Memory B cell (primary cell): ENCODE data around the gene TSPAN14.
"Not testable (repeated sequence)": the region's sequence is repeated elsewhere in the genome, so short reads cannot be mapped to it uniquely, and the experiment has no call there.

Experiments
- ATAC-seq: fragments of 150-1000 bp; cut with Tn5 transposase; 2 replicates; pipeline ENCODE4 v1.10.0; 2021; ENCODE audit warnings: low read depth, mild to moderate bottlenecking, moderate library complexity
- DNase-seq, 2 donors: peaks; one replicate each; pipeline ENCODE4 v3.0.0; 2022; ENCODE audit warnings: low spot score in 2 of 2
- H3K27ac Mint-ChIP-seq: one replicate; pipeline ENCODE4 v1.8.0; 2022; ENCODE audit warnings: mild to moderate bottlenecking, moderate library complexity, mixed read lengths
- H3K27me3 Mint-ChIP-seq: one replicate; pipeline ENCODE4 v1.8.0; 2022; ENCODE audit warnings: mixed read lengths
- H3K36me3 Mint-ChIP-seq: one replicate; pipeline ENCODE4 v1.8.0; 2022; ENCODE audit warnings: mild to moderate bottlenecking, mixed read lengths
- H3K4me1 Mint-ChIP-seq: one replicate; pipeline ENCODE4 v1.8.0; 2022; ENCODE audit warnings: mixed read lengths
- H3K4me3 Mint-ChIP-seq: one replicate; pipeline ENCODE4 v1.8.0; 2022; ENCODE audit warnings: mild to moderate bottlenecking, moderate library complexity, mixed read lengths
- H3K9me3 Mint-ChIP-seq: one replicate; pipeline ENCODE4 v1.8.0; 2022; ENCODE audit warnings: mixed read lengths

Gene TSPAN14

DNA sequence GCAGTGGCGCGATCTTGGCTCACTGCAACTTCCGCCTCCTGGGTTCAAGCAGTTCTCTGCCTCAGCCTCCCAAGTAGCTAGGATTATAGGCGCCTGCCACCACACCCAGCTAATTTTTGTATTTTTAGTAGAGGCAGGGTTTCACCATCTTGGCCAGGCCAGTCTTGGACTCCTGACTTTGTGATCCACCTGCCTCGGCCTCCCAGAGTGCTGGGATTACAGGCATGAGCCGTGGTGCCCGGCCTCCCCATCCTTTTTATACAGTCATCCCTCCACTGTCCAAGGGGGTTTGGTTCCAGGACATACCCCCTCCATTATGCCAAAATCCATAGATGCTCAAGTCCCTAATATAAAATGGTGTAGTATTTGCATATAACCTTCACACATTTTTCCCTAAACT is 21.5 kb downstream of the TSPAN14 start:
- not testable (repeated sequence) for ATAC-seq, H3K27ac Mint-ChIP-seq
- peaks cover 35% of the 10 kb centered on the region for H3K4me1 Mint-ChIP-seq

DNA sequence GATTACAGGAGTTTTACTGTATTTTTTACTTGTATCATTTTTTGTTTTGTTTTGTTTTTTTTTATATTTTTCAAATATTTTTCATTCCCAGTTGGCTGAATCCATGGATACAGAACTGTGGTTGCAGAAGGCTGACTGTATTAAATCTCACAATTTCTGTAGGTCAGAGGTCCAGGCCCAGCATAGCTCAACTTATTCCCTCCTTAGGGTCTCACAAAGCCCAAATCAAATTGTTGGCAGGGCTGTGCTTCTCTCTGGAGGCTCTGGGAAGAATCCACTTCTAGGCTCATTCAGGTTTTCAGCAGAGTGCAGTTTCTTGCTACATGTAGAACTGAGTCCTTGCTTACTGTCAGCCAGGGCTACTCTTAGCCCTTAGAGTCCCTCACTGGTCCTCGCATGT is 22.6 kb downstream of the TSPAN14 start:
- Mint-ChIP-seq H3K36me3 (peaks cover 25% of the 10 kb centered on the region), H3K4me1 (peaks cover 26% of the 10 kb centered on the region), H3K27me3 (no peaks in the 10 kb centered on the region), H3K4me3 (no peak overlapping the region), H3K9me3 (peaks cover 7% of the 10 kb centered on the region), H3K27ac (no peak overlapping the region)
- DNase-seq (no peak), ATAC-seq (no peak)

More for the DNA sequence above, 21.5 kb downstream of the TSPAN14 start:
- not testable (repeated sequence) for H3K27me3 Mint-ChIP-seq, H3K4me3 Mint-ChIP-seq, DNase-seq, H3K9me3 Mint-ChIP-seq
- H3K36me3 Mint-ChIP-seq: peaks cover 28% of the 10 kb centered on the region

DNA sequence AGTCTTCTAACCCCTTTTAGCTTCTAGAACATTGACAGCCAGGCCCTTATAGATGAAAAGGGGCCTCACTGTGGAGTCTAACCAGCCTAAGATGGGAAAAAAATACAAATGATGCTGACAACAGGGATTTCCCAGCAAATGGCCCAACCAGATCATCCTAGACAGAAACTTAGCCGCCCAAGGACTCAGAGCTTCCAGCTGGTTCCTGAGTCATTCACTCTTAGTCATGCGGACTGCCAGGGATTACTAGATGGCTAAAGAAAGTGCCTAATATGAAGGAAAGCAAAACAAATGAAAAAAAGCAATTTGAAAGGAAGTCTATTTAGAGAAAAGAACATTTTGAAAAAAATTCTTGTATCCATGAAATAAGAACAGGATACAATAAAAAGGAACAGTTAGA is 23.7 kb downstream of the TSPAN14 start:
- no peak overlapping the region for H3K27ac Mint-ChIP-seq
- DNase-seq (no peak), ATAC-seq (no peak)
- no peak overlapping the region for H3K4me3 Mint-ChIP-seq
- peaks cover 7% of the 10 kb centered on the region for H3K9me3 Mint-ChIP-seq
- peaks cover 16% of the 10 kb centered on the region for H3K4me1 Mint-ChIP-seq
- H3K27me3 Mint-ChIP-seq: no peaks in the 10 kb centered on the region
- peaks cover 25% of the 10 kb centered on the region for H3K36me3 Mint-ChIP-seq

DNA sequence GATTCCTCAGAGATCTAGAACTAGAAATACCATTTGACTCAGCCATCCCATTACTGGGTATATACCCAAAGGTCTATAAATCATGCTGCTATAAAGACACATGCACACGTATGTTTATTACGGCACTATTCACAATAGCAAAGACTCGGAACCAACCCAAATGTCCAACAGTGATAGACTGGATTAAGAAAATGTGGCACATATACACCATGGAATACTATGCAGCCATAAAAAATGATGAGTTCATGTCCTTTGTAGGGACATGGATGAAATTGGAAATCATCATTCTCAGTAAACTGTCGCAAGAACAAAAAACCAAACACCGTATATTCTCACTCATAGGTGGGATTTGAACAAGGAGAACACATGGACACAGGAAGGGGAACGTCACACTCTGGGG is 26.3 kb downstream of the TSPAN14 start:
- not testable (repeated sequence) for DNase-seq, H3K27ac Mint-ChIP-seq, ATAC-seq, H3K4me3 Mint-ChIP-seq, H3K27me3 Mint-ChIP-seq, H3K9me3 Mint-ChIP-seq
- Mint-ChIP-seq H3K4me1 (peaks cover 15% of the 10 kb centered on the region), H3K36me3 (peaks cover 25% of the 10 kb centered on the region)

DNA sequence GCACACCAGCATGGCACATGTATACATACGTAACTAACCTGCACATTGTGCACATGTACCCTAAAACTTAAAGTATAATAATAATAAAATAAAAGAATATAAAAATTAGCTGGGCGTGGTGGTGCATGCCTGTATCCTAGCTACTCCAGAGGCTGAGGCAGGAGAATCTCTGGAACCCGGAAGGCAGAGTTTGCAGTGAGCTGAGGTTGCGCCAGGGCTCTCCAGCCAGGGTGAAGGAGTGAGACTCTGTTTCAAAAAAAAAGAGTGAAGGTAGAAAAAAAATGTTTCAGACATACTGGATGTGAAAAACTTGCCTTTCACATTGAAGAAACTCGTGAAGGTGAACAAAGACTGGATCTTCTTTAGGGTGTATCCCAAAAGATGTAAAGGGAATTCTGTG is 26.7 kb downstream of the TSPAN14 start:
- Mint-ChIP-seq H3K36me3 (peaks cover 27% of the 10 kb centered on the region), H3K4me3 (no peak overlapping the region), H3K9me3 (peaks cover 7% of the 10 kb centered on the region), H3K27ac (no peak overlapping the region), H3K27me3 (no peaks in the 10 kb centered on the region), H3K4me1 (peaks cover 19% of the 10 kb centered on the region)
- DNase-seq (no peak), ATAC-seq (no peak)

DNA sequence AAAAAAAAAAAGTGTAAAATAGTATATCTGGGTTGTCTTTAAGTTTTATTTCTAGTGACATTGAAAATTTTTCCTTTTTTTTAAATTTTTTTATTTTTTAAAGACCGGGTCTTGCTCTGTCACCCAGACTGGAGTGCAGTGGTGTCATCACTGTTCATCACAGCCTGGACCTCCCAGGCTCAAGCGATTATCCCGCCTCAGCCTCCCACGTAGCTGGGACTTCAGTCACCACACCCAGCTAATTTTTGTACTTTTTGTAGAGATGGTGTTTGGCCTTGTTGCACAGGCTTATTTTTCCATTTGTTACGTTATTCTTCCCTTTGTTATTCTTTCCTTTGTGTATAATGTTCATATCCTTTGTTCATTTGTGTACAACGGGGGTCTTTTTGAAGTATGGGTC is 30.1 kb downstream of the TSPAN14 start:
- Mint-ChIP-seq H3K36me3 (peaks cover 13% of the 10 kb centered on the region), H3K27me3 (no peaks in the 10 kb centered on the region), H3K27ac (no peak overlapping the region), H3K4me3 (no peak overlapping the region), H3K9me3 (no peaks in the 10 kb centered on the region), H3K4me1 (peaks cover 22% of the 10 kb centered on the region)
- no peak for DNase-seq
- no peak for ATAC-seq

DNA sequence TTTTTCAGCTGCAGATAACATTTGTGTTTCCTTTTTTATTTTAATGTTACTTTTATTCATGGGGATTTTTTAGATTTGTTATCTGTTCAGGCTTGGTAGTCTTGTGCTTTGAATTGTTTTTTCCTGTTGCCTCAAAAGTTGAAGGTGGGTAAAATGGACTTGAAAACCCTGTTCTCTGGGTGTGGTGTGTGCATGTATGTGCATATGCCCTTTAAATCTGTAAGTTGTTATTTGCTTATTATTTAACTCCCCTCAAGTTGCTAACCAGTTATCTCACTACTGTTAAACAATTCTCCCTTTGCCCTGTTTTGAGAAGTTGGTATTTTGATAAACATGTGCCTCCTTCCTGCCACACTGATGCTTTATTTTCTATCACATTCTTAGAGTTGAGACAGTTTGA is 30.6 kb downstream of the TSPAN14 start:
- Mint-ChIP-seq H3K4me3 (no peak overlapping the region), H3K9me3 (no peaks in the 10 kb centered on the region), H3K27ac (no peak overlapping the region), H3K4me1 (peaks cover 25% of the 10 kb centered on the region), H3K27me3 (no peaks in the 10 kb centered on the region), H3K36me3 (peaks cover 16% of the 10 kb centered on the region)
- ATAC-seq (no peak), DNase-seq (no peak)

DNA sequence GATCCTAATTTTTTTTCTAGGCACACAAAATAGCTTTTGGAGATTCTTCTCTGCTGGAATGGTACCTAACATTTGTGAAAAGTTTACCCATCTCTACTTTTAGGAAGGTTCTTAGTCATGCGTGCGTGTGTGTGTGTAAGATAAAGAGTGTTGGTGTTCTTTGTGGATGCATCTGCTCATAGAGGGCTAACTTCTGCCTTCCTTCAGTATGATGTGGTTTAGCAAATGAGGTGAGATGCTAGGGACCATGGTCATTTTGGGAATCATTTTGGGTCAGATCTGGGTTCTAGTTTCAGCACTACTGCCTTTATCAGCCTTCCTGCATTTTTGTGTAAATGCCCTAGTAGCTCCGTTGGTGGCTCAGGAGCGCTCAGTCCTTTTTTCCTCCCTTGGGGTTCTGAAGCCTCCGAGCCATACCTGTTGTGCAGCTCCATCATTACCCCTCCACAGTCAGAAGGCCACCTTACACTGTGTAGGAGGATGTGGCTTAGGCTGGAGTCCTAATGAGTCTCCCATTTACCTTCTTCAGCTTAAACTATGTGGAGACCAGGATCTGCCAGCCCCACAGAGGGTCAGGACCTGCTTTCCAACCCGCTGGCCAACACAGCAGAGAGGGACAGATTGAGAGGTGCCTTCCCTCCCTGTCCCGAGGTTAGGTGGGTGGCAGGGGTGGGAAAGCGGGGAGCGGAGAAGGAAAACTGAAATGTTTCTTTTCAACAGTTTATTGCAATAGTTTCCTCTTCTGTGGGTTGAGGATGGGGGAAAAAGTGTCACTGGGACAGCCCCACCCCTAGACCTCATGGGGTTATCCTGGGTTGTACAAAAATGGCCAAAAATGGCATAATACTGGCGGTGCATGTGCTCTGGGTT is 31.2 kb downstream of the TSPAN14 start:
- peaks cover 31% of the 10 kb centered on the region for H3K4me1 Mint-ChIP-seq
- ATAC-seq (no peak), DNase-seq (no peak)
- peaks cover 20% of the 10 kb centered on the region for H3K36me3 Mint-ChIP-seq
- no peak overlapping the region for H3K27ac Mint-ChIP-seq
- no peak overlapping the region for H3K4me3 Mint-ChIP-seq
- H3K9me3 Mint-ChIP-seq: no peaks in the 10 kb centered on the region
- H3K27me3 Mint-ChIP-seq: no peaks in the 10 kb centered on the region

DNA sequence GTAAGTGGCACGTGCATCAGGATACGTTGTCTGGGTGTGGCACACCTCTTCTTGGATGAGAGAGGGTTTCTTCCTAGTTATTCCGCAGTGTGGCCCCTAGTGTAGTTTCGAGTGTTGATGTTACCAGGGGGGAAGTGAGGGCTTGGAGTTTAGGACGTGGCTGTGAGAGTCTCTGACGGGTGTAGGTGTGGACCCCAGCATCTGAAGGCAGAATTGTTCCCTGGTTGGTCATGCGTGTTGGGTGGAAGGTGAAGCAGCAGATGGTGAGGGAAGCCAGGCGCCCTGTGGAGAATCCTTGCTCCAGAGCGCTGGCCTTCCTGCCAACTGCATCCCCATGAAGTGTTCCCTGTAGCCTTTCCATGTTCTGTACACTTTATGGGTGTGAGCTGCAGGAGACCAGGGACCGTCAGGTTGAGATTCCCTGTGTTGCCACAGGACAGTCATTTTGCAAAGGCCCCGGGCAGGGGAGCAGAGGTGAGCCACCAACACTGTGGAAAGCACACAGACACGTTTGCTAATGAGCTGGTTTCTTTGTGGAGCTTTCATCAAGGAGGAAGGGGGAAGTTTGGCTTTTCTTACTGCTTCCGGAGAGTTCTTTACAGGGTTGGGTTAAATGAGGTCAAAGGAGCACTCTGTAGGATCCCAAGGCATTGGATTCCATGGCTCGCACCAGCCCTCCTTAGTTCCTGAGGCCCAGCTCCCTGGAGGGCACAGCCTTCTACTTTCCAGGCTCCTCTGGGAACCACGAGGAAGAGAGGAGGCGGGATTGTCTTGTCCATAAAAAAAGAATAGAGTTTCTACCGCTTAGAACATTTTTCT is 32.0 kb downstream of the TSPAN14 start:
- ATAC-seq (no peak), DNase-seq (no peak)
- no peak overlapping the region for H3K27ac Mint-ChIP-seq
- H3K9me3 Mint-ChIP-seq: no peaks in the 10 kb centered on the region
- H3K4me3 Mint-ChIP-seq: no peak overlapping the region
- no peaks in the 10 kb centered on the region for H3K27me3 Mint-ChIP-seq
- peaks cover 37% of the 10 kb centered on the region for H3K4me1 Mint-ChIP-seq
- peaks cover 25% of the 10 kb centered on the region for H3K36me3 Mint-ChIP-seq

DNA sequence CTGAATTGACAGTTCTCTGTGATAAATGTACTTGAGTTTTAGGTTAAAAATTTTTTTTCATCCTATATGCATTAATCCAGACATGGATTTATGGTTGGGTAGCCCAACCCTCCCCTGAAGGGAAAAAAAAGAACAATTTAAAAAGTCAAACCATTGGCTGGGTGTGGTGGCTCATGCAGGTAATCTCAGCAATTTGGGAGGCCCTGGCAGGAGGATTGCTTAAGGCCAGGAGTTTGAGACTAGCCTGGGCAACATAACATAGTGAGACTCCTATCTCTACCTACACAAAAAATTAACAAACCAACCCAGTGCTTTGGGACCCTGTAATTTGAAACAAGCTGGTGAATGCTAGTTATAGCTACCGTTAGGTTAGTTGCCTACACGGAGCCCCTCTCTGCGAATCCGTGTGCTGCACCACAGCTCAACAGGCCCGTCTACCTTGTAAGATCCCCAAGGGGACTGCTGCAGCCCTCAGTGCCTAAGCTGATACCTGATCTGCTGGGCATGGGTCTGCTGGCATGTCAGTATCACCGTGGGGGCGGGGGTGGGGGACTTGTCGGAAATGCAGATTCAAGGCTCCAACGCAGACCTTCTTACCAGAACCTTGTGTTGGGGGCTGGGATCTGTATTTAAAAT is 32.8 kb downstream of the TSPAN14 start:
- H3K36me3 Mint-ChIP-seq: peaks cover 28% of the 10 kb centered on the region
- H3K27me3 Mint-ChIP-seq: no peaks in the 10 kb centered on the region
- H3K9me3 Mint-ChIP-seq: no peaks in the 10 kb centered on the region
- H3K4me3 Mint-ChIP-seq: no peak overlapping the region
- peaks cover 41% of the 10 kb centered on the region for H3K4me1 Mint-ChIP-seq
- H3K27ac Mint-ChIP-seq: no peak overlapping the region
- ATAC-seq (no peak), DNase-seq (no peak)

DNA sequence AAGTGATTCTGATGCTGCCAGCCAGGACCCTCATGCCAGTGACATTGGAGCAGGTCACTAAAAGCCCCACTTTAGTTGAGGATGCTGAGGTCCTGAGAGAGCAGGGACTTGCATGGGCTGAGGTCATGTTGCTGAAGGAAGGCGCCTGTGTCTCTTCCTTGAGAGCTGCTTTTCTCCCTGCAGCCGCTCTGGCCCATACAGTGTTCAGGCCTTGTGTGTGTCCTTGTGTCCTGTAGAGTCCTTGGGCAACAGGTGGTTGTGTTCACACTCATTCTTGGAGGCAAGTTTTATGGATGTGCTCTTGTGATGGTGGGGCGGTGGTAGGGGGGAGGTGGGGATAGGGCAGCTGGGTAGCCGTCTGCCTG is 33.3 kb downstream of the TSPAN14 start:
- no peaks in the 10 kb centered on the region for H3K27me3 Mint-ChIP-seq
- ATAC-seq: no peak
- H3K27ac Mint-ChIP-seq: no peak overlapping the region
- H3K4me3 Mint-ChIP-seq: no peak overlapping the region
- H3K4me1 Mint-ChIP-seq: peaks cover 41% of the 10 kb centered on the region
- H3K9me3 Mint-ChIP-seq: no peaks in the 10 kb centered on the region
- no peak for DNase-seq
- H3K36me3 Mint-ChIP-seq: peaks cover 31% of the 10 kb centered on the region

DNA sequence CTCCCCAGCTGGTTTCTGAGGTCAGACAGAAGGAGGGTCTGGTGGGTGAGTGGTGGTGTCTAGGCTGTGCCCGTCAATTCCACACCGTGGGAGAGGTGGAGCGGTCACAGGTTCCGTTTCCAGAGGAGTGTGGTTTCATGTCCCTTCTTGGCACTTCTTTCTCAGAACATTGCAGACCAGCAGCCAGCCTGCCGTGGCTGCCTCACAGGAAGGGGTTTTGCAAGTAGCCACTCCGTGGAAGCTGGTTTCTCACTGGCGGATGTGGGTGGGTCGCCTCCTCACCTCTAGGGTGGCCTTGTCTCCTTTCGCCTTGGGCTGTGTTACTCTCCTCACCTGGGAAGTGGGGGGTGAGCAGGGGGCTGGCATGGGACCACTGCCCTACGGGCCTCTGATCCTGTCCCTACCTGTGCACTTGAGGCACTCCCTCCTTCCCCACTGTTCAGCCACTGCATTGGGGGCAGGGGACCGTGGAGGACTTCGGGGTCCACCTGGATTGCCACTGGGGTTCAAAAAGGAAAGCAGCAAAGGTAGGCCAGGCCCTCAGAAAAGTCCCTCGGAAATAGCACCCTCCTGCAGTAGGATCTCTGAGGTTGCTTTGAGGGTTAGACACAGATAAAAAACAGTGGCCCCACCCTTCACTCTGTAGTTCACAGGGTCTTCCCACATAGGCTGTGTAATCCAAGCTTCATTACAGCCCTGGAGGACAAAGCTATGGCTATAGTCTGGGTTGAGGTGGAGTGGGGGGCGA is 33.9 kb downstream of the TSPAN14 start:
- no peaks in the 10 kb centered on the region for H3K9me3 Mint-ChIP-seq
- no peak overlapping the region for H3K4me3 Mint-ChIP-seq
- no peak overlapping the region for H3K27ac Mint-ChIP-seq
- ATAC-seq (no peak), DNase-seq (no peak)
- H3K27me3 Mint-ChIP-seq: no peaks in the 10 kb centered on the region
- H3K4me1 Mint-ChIP-seq: peaks cover 41% of the 10 kb centered on the region
- H3K36me3 Mint-ChIP-seq: peaks cover 33% of the 10 kb centered on the region

DNA sequence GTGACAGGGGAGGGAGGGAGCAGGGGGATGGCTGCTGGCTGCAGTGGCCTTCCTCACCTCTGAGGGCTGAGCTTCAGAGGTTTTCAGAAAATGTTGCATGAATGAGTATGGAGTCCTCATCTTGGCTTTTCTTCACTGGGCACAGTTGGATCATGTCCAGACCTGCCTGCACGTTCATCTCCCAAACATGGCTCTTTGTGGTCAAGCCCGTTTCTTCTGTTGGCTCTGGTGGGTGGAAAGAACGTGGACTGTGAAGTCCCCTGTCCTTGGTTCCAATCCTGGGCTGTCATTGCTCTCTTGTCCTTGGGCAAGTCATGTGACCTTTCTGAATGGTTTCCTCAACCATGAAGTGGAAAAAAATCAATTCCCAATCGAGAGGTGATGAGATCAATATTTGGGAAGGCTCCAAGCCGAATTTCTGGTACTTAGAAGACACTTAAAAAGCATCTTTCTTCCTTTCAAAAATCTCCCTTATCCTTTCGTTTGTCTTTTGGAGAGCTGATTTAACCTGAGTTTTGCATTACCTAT is 34.5 kb downstream of the TSPAN14 start:
- Mint-ChIP-seq H3K36me3 (peaks cover 35% of the 10 kb centered on the region), H3K4me1 (peaks cover 46% of the 10 kb centered on the region), H3K9me3 (no peaks in the 10 kb centered on the region), H3K27ac (no peak overlapping the region), H3K27me3 (no peaks in the 10 kb centered on the region), H3K4me3 (no peak overlapping the region)
- ATAC-seq (no peak), DNase-seq (no peak)
